ENCODE results near the gene WRAP53.
A peak's percentile ranks its signal among the peaks of the same experiment; 100 is the strongest.

The WRAP53 gene

GRCh38 chr17:7684851-7685532 lies 3.3 kb upstream of the WRAP53 start:
- peak; percentile 12 for DNase-seq

DNA sequence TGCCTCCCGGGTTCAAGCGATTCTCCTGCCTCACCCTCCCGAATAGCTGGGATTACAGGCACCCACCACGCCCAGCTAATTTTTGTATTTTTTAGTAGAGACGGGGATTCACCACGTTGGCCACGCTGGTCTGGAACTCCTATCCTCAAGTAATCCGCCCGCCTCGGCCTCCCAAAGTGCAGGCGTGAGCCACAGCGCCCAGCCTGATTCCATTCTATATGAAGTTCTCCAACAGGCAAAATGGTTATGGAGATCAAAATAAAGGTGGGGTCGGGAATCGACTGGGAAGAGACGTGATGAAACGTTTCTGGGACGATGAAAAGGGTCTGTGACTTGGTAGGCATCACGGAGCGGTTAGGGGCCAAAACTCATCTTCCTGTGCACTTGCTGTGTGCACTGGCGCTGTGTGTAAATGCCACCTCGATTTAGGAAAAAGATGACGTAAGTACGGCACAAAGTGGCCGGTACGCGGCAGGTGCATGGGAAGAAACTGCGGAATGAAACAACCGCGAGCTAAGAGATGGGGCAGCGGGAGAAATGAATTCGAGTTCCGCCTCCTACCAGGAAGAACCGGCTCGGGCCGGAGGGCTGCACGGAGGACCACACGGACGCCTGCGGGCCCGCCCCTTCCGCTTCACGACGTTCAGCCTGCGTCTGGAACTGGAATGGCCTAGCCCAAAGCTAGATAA lies 2.6 kb upstream of the WRAP53 start:
- DNase-seq, result peak; percentile 93

DNA sequence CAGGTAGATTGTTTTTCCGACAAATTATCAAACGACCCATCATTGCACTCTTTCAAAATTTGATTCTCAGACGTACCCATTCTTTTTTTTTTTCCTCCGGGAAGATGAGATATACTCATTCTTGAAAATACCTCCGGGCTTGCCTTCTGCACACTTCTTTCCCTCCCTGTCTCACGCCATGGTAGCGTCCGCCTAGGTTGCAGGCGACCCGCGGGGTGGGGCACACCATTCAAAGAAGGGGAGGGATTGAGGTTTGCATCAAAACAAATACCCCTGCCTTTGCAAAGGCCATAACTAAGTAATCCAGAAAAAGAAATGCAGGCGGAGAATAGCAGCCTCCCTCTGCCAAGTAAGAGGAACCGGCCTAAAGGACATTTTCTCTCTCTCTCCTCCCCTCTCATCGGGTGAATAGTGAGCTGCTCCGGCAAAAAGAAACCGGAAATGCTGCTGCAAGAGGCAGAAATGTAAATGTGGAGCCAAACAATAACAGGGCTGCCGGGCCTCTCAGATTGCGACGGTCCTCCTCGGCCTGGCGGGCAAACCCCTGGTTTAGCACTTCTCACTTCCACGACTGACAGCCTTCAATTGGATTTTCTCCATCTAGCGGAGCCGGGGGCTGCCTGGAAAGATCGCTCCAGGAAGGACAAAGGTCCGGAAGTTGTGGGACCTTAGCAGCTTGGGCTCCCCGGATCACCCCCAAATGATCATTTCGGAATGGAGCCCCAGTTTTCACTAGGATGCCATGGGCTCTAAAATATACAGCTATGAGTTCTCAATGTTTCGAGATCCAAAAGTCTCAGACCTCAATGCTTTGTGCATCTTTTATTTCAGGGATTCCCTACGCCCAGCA lies 1.8 kb upstream of the WRAP53 start:
- DNase-seq, result peak; percentile 83

- DNase-seq, result peak; percentile 96
These were observed 987 bp upstream of the WRAP53 start, which contains the start of gene TP53 for GRCh38 chr17:7687072-7687907. TSS of gene TP53 (minus strand) at chr17:7687490. CDS start at chr17:7676594, 10,896 bp downstream.

DNA sequence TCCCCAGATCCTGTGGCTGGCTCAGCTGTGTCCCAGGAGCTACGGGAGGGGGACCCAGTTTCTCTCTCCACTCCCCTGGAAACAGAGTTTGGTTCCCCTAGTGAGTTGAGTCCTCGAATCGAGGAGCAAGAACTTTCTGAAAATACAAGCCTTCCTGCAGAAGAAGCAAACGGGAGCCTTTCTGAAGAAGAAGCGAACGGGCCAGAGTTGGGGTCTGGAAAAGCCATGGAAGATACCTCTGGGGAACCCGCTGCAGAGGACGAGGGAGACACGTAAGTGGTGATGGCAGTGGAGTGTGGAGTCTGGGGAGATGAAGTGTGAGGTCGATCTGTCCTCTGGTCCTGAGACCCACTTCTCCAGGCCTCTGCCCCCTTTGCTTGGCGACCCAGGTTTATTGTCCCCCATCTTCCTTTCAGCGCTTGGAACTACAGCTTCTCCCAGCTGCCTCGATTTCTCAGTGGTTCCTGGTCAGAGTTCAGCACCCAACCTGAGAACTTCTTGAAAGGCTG lies 585 bp downstream of the WRAP53 start:
- DNase-seq, result no peak

GRCh38 chr17:7695586-7695985 lies 7.3 kb downstream of the WRAP53 start:
- no peak for DNase-seq

GRCh38 chr17:7697828-7698588 lies 9.7 kb downstream of the WRAP53 start:
- DNase-seq, result no peak

- no peak for DNase-seq
These were observed 12.2 kb downstream of the WRAP53 start for GRCh38 chr17:7700510-7700909.

DNA sequence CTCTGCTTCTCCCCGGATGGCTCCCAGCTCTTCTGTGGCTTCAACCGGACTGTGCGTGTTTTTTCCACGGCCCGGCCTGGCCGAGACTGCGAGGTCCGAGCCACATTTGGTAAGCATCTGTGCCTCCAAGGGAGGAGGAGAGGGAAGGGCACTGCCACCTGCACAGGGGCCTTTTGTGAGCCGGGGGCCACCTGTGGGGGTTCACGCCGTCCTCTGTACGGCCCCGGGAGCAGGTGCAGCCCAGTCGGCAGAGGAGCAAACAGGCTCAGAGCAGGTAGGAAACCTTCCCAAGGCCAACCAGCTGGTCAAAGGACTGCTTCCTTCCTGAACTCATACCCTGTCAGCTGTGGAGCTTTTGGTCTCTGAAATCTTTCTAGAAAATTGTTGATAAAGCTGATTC lies 13.4 kb downstream of the WRAP53 start:
- no peak for DNase-seq

DNA sequence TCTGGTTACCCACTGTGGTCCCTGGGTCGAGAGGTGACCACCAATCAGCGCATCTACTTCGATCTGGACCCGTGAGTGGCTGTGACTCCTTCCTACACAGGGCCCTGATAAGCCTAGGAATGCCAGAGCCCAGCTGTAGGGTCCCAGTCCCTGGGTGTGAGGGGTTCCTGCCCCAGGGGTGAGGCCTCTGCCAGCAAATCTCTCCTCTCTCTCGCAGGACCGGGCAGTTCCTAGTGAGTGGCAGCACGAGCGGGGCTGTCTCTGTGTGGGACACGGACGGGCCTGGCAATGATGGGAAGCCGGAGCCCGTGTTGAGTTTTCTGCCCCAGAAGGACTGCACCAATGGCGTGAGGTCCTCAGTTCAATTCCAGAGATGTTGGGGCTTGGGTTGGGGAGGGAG lies 14.5 kb downstream of the WRAP53 start:
- no peak for DNase-seq

DNA sequence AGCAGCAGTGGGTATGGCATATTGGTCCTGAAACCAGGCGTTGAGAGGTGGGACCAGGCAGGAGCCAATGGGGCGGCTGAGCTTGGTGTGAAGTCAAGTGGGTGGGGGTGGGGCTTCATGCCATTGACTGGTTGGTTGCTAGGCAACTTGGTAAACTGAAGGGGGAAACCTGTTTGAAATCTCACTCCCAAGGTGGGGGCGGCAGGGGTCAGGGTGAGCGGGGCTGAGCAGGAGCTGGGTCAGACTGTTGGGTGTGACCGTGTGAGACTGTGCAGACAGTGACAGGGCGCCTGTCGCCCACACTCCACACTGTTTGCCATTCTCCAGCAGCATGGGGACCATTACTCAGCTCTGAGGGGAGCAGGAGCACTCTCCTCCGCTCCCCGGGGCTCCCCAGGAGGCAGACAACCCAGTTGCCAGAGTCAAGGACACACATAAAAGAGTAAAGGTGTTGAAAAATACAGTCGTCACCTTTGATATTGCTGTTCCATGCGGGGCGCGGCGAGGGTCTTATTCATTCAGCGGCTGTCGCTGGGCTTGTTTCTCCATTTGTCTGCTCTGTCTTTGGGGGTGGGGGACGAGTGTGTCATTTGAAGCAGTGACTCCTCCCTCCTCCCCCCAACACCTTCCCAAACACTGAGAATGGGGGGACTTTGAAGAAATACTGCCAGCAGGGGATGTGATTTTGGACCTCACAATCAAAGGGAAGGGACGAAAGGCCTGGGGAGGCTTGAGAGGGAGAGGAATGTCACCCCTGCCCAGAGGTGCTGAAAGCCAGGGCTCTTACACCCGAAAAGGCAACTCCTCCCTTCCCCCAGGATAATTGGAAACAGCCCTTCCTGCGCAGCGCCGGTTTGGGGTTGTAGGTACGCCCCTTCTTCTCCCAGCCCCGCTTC lies 15.6 kb downstream of the WRAP53 start:
- DNase-seq, result no peak

GRCh38 chr17:7704601-7705268 lies 16.5 kb downstream of the WRAP53 start, which contains the start of gene EFNB3:
TSS of gene EFNB3 (plus strand) at chr17:7705202. CDS start at chr17:7705599, 397 bp downstream.
- DNase-seq, result no peak

DNA sequence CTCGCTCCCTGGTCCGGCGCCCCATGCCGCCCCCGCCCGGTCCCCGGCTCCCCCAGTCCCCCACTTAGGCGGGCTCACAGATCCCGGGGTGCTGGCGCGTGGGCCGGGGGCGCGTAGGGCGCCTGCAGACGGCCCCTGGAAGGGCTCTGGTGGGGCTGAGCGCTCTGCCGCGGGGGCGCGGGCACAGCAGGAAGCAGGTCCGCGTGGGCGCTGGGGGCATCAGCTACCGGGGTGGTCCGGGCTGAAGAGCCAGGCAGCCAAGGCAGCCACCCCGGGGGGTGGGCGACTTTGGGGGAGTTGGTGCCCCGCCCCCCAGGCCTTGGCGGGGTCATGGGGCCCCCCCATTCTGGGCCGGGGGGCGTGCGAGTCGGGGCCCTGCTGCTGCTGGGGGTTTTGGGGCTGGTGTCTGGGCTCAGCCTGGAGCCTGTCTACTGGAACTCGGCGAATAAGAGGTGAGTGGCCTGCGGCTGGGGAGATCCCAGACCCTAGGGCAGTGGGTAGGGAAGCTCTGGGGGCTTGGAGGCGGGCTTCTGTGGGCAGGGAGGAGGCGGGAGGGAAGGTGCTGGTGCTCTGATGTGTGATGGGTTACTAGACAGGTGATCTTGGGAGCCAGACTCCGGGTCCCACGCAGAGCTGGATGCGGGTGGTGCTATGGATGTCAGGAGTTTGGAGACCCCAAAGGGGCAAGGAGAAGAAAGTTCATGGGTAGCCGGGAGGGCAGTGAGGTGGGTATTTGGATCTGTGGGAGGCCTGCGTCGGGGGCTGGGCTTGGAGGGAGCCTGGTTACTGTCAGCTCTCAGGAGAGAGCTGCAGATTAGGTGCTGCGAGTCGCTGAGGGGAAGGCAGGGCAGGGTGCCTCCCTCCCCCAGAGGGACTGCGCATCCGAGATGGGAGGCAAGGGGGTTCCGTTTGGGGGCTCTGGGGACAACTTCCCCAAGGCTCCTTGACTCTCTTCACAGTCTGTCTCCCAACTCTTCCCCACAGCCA lies 17.3 kb downstream of the WRAP53 start:
- DNase-seq, result no peak

GRCh38 chr17:7706631-7707354 lies 18.5 kb downstream of the WRAP53 start:
- no peak for DNase-seq

- no peak for DNase-seq
These were observed 19.2 kb downstream of the WRAP53 start for GRCh38 chr17:7707446-7707845.

GRCh38 chr17:7707858-7708750 lies 19.8 kb downstream of the WRAP53 start:
- no peak for DNase-seq

DNA sequence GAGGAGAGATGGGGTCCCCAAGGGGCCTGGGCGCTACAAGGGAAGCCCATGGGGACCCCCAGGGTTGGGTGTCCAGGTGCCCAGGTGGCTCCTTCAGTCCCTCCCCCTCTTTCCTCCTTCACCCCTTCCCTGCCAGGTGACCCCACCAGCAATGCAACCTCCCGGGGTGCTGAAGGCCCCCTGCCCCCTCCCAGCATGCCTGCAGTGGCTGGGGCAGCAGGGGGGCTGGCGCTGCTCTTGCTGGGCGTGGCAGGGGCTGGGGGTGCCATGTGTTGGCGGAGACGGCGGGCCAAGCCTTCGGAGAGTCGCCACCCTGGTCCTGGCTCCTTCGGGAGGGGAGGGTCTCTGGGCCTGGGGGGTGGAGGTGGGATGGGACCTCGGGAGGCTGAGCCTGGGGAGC lies 20.8 kb downstream of the WRAP53 start:
- no peak for DNase-seq
